HepG2 (cell line): ENCODE results near the gene UTF1. TPM values are rescaled to one million over a fixed set of nuclear protein-coding genes. Genes with fewer than 3 reads are reported as not detected.
A peak's percentile ranks its signal among the peaks of the same experiment; 100 is the strongest.

Experiments used
- ATAC-seq: fragments of 200-7000 bp; cut with Tn5 transposase; 3 replicates; pipeline ENCODE4 v1.9.1; 2020; ENCODE audit warnings: mild to moderate bottlenecking, moderate library complexity
- BruUV-seq: library from RNA; stranded (reverse); fragments of 400-500 nt; replicated peaks from 2 replicates; lab custom pipeline; 2021; lab: Mats Ljungman, UMichigan
- CTCF ChIA-PET: fragments of 300-600 bp; formaldehyde crosslinking; extraction: SDS; loops from one replicate; lab custom pipeline; 2021; ENCODE audit warnings: low total read pairs, inconsistent platforms, low intra/inter-chr PET ratio; lab: Yijun Ruan, JAX
- POLR2A ChIA-PET: fragments of 350-600 bp; sonication (Branson Sonifier 250); formaldehyde crosslinking; loops from one replicate; lab custom pipeline; 2020; ENCODE audit warnings: antibody characterized with exemption, inconsistent platforms; lab: Yijun Ruan, JAX
- DNase-seq: peaks from one replicate; pipeline ENCODE4 v3.0.0-alpha.2; 2015; ENCODE audit warnings: low spot score
- FAIRE-seq: peaks from 3 replicates; lab custom pipeline; 2011; peaks lifted over from hg19 to GRCh38; lab: Jason Lieb, UNC
- H2AFZ ChIP-seq: one replicate; pipeline ENCODE4 v1.6.1; 2011; ENCODE audit warnings: low read length, inconsistent platforms
- H3K27ac ChIP-seq: fragments of 300-600 bp; 3 replicates; pipeline ENCODE4 v1.8.0; 2011; ENCODE audit warnings: mixed run types, mild to moderate bottlenecking, mixed read lengths, low read length, inconsistent platforms; ENCODE audit not compliant: insufficient read depth; ENCODE audit errors: extremely low read length
- H3K27me3 ChIP-seq, 2 experiments: fragments of 200-600 bp in 1 of 2; 2 replicates in 1 of 2; 3 replicates in 1 of 2; pipeline versions ENCODE4 v1.6.0 to v1.8.0; 2011; ENCODE audit warnings: low read length in 2 of 2, mild to moderate bottlenecking in 2 of 2, moderate library complexity in 2 of 2, inconsistent platforms in 1 of 2; ENCODE audit not compliant: insufficient read depth in 2 of 2, control insufficient read depth in 1 of 2
- H3K36me3 ChIP-seq, 2 experiments: fragments of 200-600 bp in 1 of 2; replicated peaks in 1 of 2; 2 replicates in 1 of 2; 3 replicates in 1 of 2; pipeline versions ENCODE4 v1.5.1 to v1.8.0; 2011; ENCODE audit warnings: low read length in 2 of 2, inconsistent platforms in 1 of 2; ENCODE audit not compliant: insufficient read depth in 2 of 2, control insufficient read depth in 1 of 2
- H3K4me1 ChIP-seq: 2 replicates; pipeline ENCODE4 v1.5.1; 2012; ENCODE audit warnings: low read length, inconsistent platforms; ENCODE audit not compliant: insufficient read depth
- H3K4me2 ChIP-seq: 2 replicates; pipeline ENCODE4 v1.6.0; 2011; ENCODE audit warnings: low read depth, low read length, inconsistent platforms
- H3K4me3 ChIP-seq, 3 experiments: fragments of 200-600 bp in 1 of 3; sonication (generic), shearing (Covaris generic) in 1 of 3; replicated peaks in 1 of 3; 2 replicates each; pipeline ENCODE4 v1.5.1; 2011 to 2016; ENCODE audit warnings: low read length in 3 of 3, inconsistent platforms in 2 of 3, low read depth in 2 of 3, mild to moderate bottlenecking in 2 of 3, control low read depth in 1 of 3, mixed read lengths in 1 of 3; ENCODE audit not compliant: insufficient read depth in 1 of 3
- H3K79me2 ChIP-seq: one replicate; pipeline ENCODE4 v1.6.1; 2011; ENCODE audit warnings: low read length, inconsistent platforms; ENCODE audit not compliant: insufficient read depth
- H3K9ac ChIP-seq: 2 replicates; pipeline ENCODE4 v1.6.0; 2011; ENCODE audit warnings: mild to moderate bottlenecking, low read depth, low read length, inconsistent platforms; ENCODE audit not compliant: insufficient read depth
- H3K9me3 ChIP-seq: 2 replicates; pipeline ENCODE4 v1.5.1; 2012; ENCODE audit warnings: mild to moderate bottlenecking, low read length
- H4K20me1 ChIP-seq: 2 replicates; pipeline ENCODE4 v1.6.0; 2011; ENCODE audit warnings: inconsistent platforms, mild to moderate bottlenecking, low read length, moderate library complexity; ENCODE audit not compliant: insufficient read depth
- JARID2 ChIP-seq: sonication (generic); formaldehyde crosslinking; IDR thresholded peaks from 2 replicates; pipeline ENCODE4 v1.8.1; 2023; ENCODE audit warnings: missing genetic modification reagents, inconsistent platforms; ENCODE audit not compliant: insufficient replicate concordance
- KDM5A ChIP-seq: fragments of 200-600 bp; sonication (generic); IDR thresholded peaks from 2 replicates; pipeline ENCODE4 v1.7.0; 2018; ENCODE audit warnings: antibody characterized with exemption, mild to moderate bottlenecking, low read length, borderline replicate concordance
- KDM6A ChIP-seq: IDR thresholded peaks from 2 replicates; pipeline ENCODE4 v1.6.1; 2016; ENCODE audit warnings: low read depth
- MXI1 ChIP-seq: IDR thresholded peaks from 3 replicates; pipeline ENCODE4 v1.6.1; 2012; ENCODE audit warnings: low read depth, low read length, inconsistent platforms, borderline replicate concordance
- MYPOP ChIP-seq: sonication (generic); formaldehyde crosslinking; IDR thresholded peaks from 2 replicates; pipeline ENCODE4 v1.8.1; 2023; ENCODE audit warnings: mild to moderate bottlenecking, moderate library complexity, missing genetic modification reagents
- NFYB ChIP-seq: sonication (generic); formaldehyde crosslinking; IDR thresholded peaks from 2 replicates; pipeline ENCODE4 v1.4.0; 2020; ENCODE audit warnings: missing genetic modification reagents
- NR0B2 ChIP-seq: sonication (generic); formaldehyde crosslinking; IDR thresholded peaks from 2 replicates; pipeline ENCODE4 v1.4.0; 2020; ENCODE audit warnings: mild to moderate bottlenecking, missing genetic modification reagents
- SSRP1 ChIP-seq: IDR thresholded peaks from 2 replicates; pipeline ENCODE4 v1.6.1; 2016; ENCODE audit warnings: control low read depth
- ZBTB2 ChIP-seq: sonication (generic); formaldehyde crosslinking; IDR thresholded peaks from 2 replicates; pipeline ENCODE4 v1.8.0; 2022; ENCODE audit warnings: low read depth, missing genetic modification reagents
- ZBTB42 ChIP-seq: sonication (generic); formaldehyde crosslinking; IDR thresholded peaks from 2 replicates; pipeline ENCODE4 v1.5.0; 2020; ENCODE audit warnings: mild to moderate bottlenecking, missing genetic modification reagents
- ZBTB49 ChIP-seq: sonication (generic); formaldehyde crosslinking; IDR thresholded peaks from 2 replicates; pipeline ENCODE4 v1.4.0; 2020; ENCODE audit warnings: missing genetic modification reagents, borderline replicate concordance
- ZFP37 ChIP-seq: sonication (generic); formaldehyde crosslinking; IDR thresholded peaks from 2 replicates; pipeline ENCODE4 v1.4.0; 2020; ENCODE audit warnings: missing genetic modification reagents, borderline replicate concordance
- ZNF12 ChIP-seq: sonication (generic); formaldehyde crosslinking; IDR thresholded peaks from 2 replicates; pipeline ENCODE4 v1.5.0; 2020; ENCODE audit warnings: missing genetic modification reagents
- ZNF282 ChIP-seq: fragments of 450-650 bp; IDR thresholded peaks from 2 replicates; pipeline ENCODE4 v1.6.1; 2018; ENCODE audit not compliant: partially characterized antibody
- ZNF704 ChIP-seq: sonication (generic); formaldehyde crosslinking; IDR thresholded peaks from 2 replicates; pipeline ENCODE4 v1.8.1; 2023; ENCODE audit warnings: mild to moderate bottlenecking, inconsistent platforms, moderate library complexity, missing genetic modification reagents, borderline replicate concordance
- ZNF776 ChIP-seq: sonication (generic); formaldehyde crosslinking; IDR thresholded peaks from 2 replicates; pipeline ENCODE4 v1.4.0; 2020; ENCODE audit warnings: mild to moderate bottlenecking, missing genetic modification reagents
- ZNF792 ChIP-seq: IDR thresholded peaks from 2 replicates; pipeline ENCODE4 v1.6.1; 2016
- ZZZ3 ChIP-seq: sonication (generic); formaldehyde crosslinking; IDR thresholded peaks from 2 replicates; pipeline ENCODE4 v1.4.0; 2020; ENCODE audit warnings: missing genetic modification reagents, mild to moderate bottlenecking, borderline replicate concordance
- WGBS: methylation state at CpG from one replicate; pipeline ENCODE4 v1.1.6; 2017; ENCODE audit warnings: low lambda C conversion rate; 5-methylcytosine and 5-hydroxymethylcytosine counted together
- in situ Hi-C: cut with HindIII; loops from 2 replicates; pipeline ENCODE4 v1.10.0; 2017; ENCODE audit warnings: low pct_unique_long_range_greater_than_20kb; ENCODE audit not compliant: extremely low pct_ligation_motif_present
- intact Hi-C: fragments of 100-400 bp; cut with micrococcal nuclease; formaldehyde crosslinking; loops from one replicate; pipeline ENCODE4 v1.10.0; 2022; ENCODE audit not compliant: unreplicated experiment
- polyA plus RNA-seq, 8 experiments: library from polyadenylated mRNA; depleted of rRNA in 3 of 8; stranded (reverse) in 7 of 8; unstranded in 1 of 8; fragments of >200 nt; fragmentation: Illumina TruSeq in 4 of 8; extraction: Trizol in 4 of 8; gene quantifications; 2 replicates each; pipeline versions ENCODE4 v1.2.1 to v1.2.3, GENCODE V29; 2011 to 2016; ENCODE audit warnings: low read depth in 4 of 8, missing spikeins in 1 of 8, mixed read lengths in 1 of 8; ENCODE audit not compliant: insufficient read depth in 1 of 8
- total RNA-seq, 5 experiments: library from RNA; depleted of rRNA; stranded (reverse); fragments of >200 nt; fragmentation: Illumina TruSeq; extraction: Trizol; gene quantifications; 2 replicates each; pipeline ENCODE4 v1.2.3, GENCODE V29; 2016; ENCODE audit warnings: low read depth in 1 of 5

Gene UTF1
- total and polyA plus RNA-seq, 2 of the 13 experiments (the other 11 are each of a cell fraction or from before 2014, with no cell fraction given), result not detected

GRCh38 chr10:133274751-133275683 lies 45.0 kb downstream of the UTF1 start:
- Histone ChIP-seq H3K9ac (no peak overlapping the region), H3K79me2 (no peaks in the 10 kb centered on the region), H3K36me3 (0 out of 5 replicates have a peak, but pooled peaks cover 0 to 9% of the 10 kb centered on the region in 2 experiments), H3K27me3 (peaks cover 0 to 21% of the 10 kb centered on the region in 2 experiments; a peak in 3 of 5 replicates), H2AFZ (no peak overlapping the region), H4K20me1 (peaks cover 7% of the 10 kb centered on the region; the same call in 1 of the 2 replicates), H3K4me2 (no peak overlapping the region), H3K4me1 (peaks cover 23% of the 10 kb centered on the region), H3K9me3 (no peaks in the 10 kb centered on the region), H3K4me3 (no peak overlapping the region), H3K27ac (no peak overlapping the region)
- intact Hi-C loops (no loop called here), in situ Hi-C loops (no loop called here)
- no peak for FAIRE-seq
- BruUV-seq, result no TSS peak
- ChIA-PET CTCF (no interaction called here), POLR2A (no interaction called here)
- DNase-seq, result no peak
- WGBS, result 30% methylated on average over 11 of the region's 26 CpGs
- peak; percentile 5; the same call in 1 of the 3 replicates for ATAC-seq
- TF ChIP-seq ZBTB2 (CRISPR knock-in tag) (no peak), NR0B2 (CRISPR knock-in tag) (no peak), ZZZ3 (no peak), NFYB (CRISPR knock-in tag) (no peak), SSRP1 (no peak), MXI1 (no peak), KDM5A (no peak), ZBTB42 (CRISPR knock-in tag) (no peak), JARID2 (CRISPR knock-in tag) (no peak), ZFP37 (no peak), ZNF12 (no peak), KDM6A (CRISPR knock-in tag) (no peak), ZBTB49 (CRISPR knock-in tag) (no peak), MYPOP (CRISPR knock-in tag) (no peak), ZNF792 (CRISPR knock-in tag) (no peak), ZNF704 (CRISPR knock-in tag) (no peak), ZNF776 (CRISPR knock-in tag) (no peak), ZNF282 (no peak)
